PFSK-1 (cell line): ENCODE results near the gene KCNQ1.

ENCODE experiments used
- POLR2AphosphoS5 ChIP-seq: IDR thresholded peaks from 2 replicates; pipeline ENCODE4 v1.6.1; 2012; ENCODE audit warnings: low read depth, mild to moderate bottlenecking, control low read depth, low read length, moderate library complexity
- SIN3A ChIP-seq: IDR thresholded peaks from 2 replicates; pipeline ENCODE4 v1.6.1; 2012; ENCODE audit warnings: mild to moderate bottlenecking, low read length, moderate library complexity, borderline replicate concordance; ENCODE audit not compliant: insufficient read depth
- TAF1 ChIP-seq: IDR thresholded peaks from 2 replicates; pipeline ENCODE4 v1.6.1; 2012; ENCODE audit warnings: low read length, control low read depth, borderline replicate concordance; ENCODE audit not compliant: insufficient read depth
- TF ChIP-seq, protein P1 (sequence below), 2 experiments: IDR thresholded peaks; 2 replicates each; pipeline versions ENCODE4 v1.6.1 to v1.8.0; 2011 to 2012; ENCODE audit warnings: low read depth in 2 of 2, low read length in 2 of 2, control low read depth in 1 of 2, inconsistent platforms in 1 of 2, mild to moderate bottlenecking in 1 of 2, moderate library complexity in 1 of 2; ENCODE audit not compliant: insufficient read depth in 1 of 2

GRCh38 chr11:2690596-2691354 lies 246.0 kb downstream of the KCNQ1 start:
- TF ChIP-seq, protein P1, sequence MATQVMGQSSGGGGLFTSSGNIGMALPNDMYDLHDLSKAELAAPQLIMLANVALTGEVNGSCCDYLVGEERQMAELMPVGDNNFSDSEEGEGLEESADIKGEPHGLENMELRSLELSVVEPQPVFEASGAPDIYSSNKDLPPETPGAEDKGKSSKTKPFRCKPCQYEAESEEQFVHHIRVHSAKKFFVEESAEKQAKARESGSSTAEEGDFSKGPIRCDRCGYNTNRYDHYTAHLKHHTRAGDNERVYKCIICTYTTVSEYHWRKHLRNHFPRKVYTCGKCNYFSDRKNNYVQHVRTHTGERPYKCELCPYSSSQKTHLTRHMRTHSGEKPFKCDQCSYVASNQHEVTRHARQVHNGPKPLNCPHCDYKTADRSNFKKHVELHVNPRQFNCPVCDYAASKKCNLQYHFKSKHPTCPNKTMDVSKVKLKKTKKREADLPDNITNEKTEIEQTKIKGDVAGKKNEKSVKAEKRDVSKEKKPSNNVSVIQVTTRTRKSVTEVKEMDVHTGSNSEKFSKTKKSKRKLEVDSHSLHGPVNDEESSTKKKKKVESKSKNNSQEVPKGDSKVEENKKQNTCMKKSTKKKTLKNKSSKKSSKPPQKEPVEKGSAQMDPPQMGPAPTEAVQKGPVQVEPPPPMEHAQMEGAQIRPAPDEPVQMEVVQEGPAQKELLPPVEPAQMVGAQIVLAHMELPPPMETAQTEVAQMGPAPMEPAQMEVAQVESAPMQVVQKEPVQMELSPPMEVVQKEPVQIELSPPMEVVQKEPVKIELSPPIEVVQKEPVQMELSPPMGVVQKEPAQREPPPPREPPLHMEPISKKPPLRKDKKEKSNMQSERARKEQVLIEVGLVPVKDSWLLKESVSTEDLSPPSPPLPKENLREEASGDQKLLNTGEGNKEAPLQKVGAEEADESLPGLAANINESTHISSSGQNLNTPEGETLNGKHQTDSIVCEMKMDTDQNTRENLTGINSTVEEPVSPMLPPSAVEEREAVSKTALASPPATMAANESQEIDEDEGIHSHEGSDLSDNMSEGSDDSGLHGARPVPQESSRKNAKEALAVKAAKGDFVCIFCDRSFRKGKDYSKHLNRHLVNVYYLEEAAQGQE (IDR thresholded peaks at IDR 0.05; ENCODE audit: insufficient read depth in 1 of 2, low read depth in 2 of 2, low read length in 2 of 2): no peak
- TF ChIP-seq SIN3A (no peak), TAF1 (no peak), POLR2AphosphoS5 (no peak)
